ENCODE measurements around the gene ZNF296. TPM values are rescaled to one million over a fixed set of nuclear protein-coding genes. Genes with fewer than 3 reads are reported as not detected.
A peak's percentile ranks its signal among the peaks of the same experiment; 100 is the strongest.

The ZNF296 gene
- total RNA-seq, 2 donors from 2014 or later, result 2.1 to 8.5 TPM

- Histone ChIP-seq H3K27ac (ENCODE audit: low read depth, low read length) (no peak overlapping the region), H3K36me3 (ENCODE audit: control insufficient read depth, insufficient read depth, low read length) (peaks cover 20% of the 10 kb centered on the region), H3K27me3 (ENCODE audit: control insufficient read depth, insufficient read depth, low read length, poor library complexity, severe bottlenecking) (peaks cover 40% of the 10 kb centered on the region), H3K9me3 (ENCODE audit: control insufficient read depth, low read length) (no peaks in the 10 kb centered on the region), H3K4me1 (ENCODE audit: control insufficient read depth, insufficient read depth, low read length) (peaks cover 19% of the 10 kb centered on the region), H3K4me3 (ENCODE audit: low read length) (no peak overlapping the region), H3K9ac (ENCODE audit: extremely low read depth, low read length, poor library complexity, severe bottlenecking) (no peak overlapping the region)
- peak; percentile 72 for DNase-seq
- H3K27ac Mint-ChIP-seq, result peak overlapping the region; percentile 48
- no peak for TF ChIP-seq CTCF (conservative IDR thresholded peaks at IDR 0.05)
- 80 to 93% methylated on average over 8 to 15 of the region's 16 CpGs for WGBS, 2 experiments (ENCODE audit: insufficient coverage in 1 of 2, insufficient read length in 1 of 2)
- H3K9me3 Mint-ChIP-seq, result no peaks in the 10 kb centered on the region
- H3K4me1 Mint-ChIP-seq, result peaks cover 61% of the 10 kb centered on the region
- H3K4me3 Mint-ChIP-seq, result no peak overlapping the region
- H3K36me3 Mint-ChIP-seq (ENCODE audit: low read depth), result peaks cover 35% of the 10 kb centered on the region
- peaks cover 28% of the 10 kb centered on the region for H3K27me3 Mint-ChIP-seq (ENCODE audit: insufficient read depth)
Measured at GRCh38 chr19:45097776-45098520, 21.7 kb upstream of the ZNF296 start.

- peak overlapping the region; percentile 48 for H3K27ac Mint-ChIP-seq
- 81 to 92% methylated on average over 3 to 7 of the region's 7 CpGs for WGBS, 2 experiments (ENCODE audit: insufficient coverage in 1 of 2, insufficient read length in 1 of 2)
Measured at GRCh38 chr19:45097450-45097775, 21.1 kb upstream of the ZNF296 start.

GRCh38 chr19:45096700-45097099 is 20.4 kb upstream of the ZNF296 start:
- peaks cover 32% of the 10 kb centered on the region for H3K36me3 Mint-ChIP-seq (ENCODE audit: low read depth)
- H3K27me3 Mint-ChIP-seq (ENCODE audit: insufficient read depth), result peaks cover 15% of the 10 kb centered on the region
- Histone ChIP-seq H3K4me3 (ENCODE audit: low read length) (no peak overlapping the region), H3K9me3 (ENCODE audit: control insufficient read depth, low read length) (no peaks in the 10 kb centered on the region), H3K27me3 (ENCODE audit: control insufficient read depth, insufficient read depth, low read length, poor library complexity, severe bottlenecking) (peaks cover 28% of the 10 kb centered on the region), H3K9ac (ENCODE audit: extremely low read depth, low read length, poor library complexity, severe bottlenecking) (no peak overlapping the region), H3K36me3 (ENCODE audit: control insufficient read depth, insufficient read depth, low read length) (peaks cover 20% of the 10 kb centered on the region), H3K27ac (ENCODE audit: low read depth, low read length) (no peak overlapping the region), H3K4me1 (ENCODE audit: control insufficient read depth, insufficient read depth, low read length) (peaks cover 19% of the 10 kb centered on the region)
- no peaks in the 10 kb centered on the region for H3K9me3 Mint-ChIP-seq
- peak; percentile 36 for DNase-seq
- peaks cover 59% of the 10 kb centered on the region for H3K4me1 Mint-ChIP-seq
- WGBS, 2 experiments (ENCODE audit: insufficient coverage in 1 of 2, insufficient read length in 1 of 2), result 85 to 98% methylated on average over 5 to 7 of the region's 7 CpGs
- H3K27ac Mint-ChIP-seq, result peak overlapping the region; percentile 48
- TF ChIP-seq CTCF (conservative IDR thresholded peaks at IDR 0.05), result no peak
- no peak overlapping the region for H3K4me3 Mint-ChIP-seq

More at GRCh38 chr19:45097450-45097775, 21.1 kb upstream of the ZNF296 start:
- no peak overlapping the region for H3K4me3 ChIP-seq (ENCODE audit: low read length)
- Mint-ChIP-seq H3K4me1 (peaks cover 59% of the 10 kb centered on the region), H3K9me3 (no peaks in the 10 kb centered on the region), H3K4me3 (no peak overlapping the region), H3K36me3 (ENCODE audit: low read depth) (peaks cover 35% of the 10 kb centered on the region), H3K27me3 (ENCODE audit: insufficient read depth) (peaks cover 22% of the 10 kb centered on the region)
- DNase-seq, result no peak
- H3K9me3 ChIP-seq (ENCODE audit: control insufficient read depth, low read length), result no peaks in the 10 kb centered on the region
- peaks cover 20% of the 10 kb centered on the region for H3K36me3 ChIP-seq (ENCODE audit: control insufficient read depth, insufficient read depth, low read length)
- peaks cover 35% of the 10 kb centered on the region for H3K27me3 ChIP-seq (ENCODE audit: control insufficient read depth, insufficient read depth, low read length, poor library complexity, severe bottlenecking)
- H3K9ac ChIP-seq (ENCODE audit: extremely low read depth, low read length, poor library complexity, severe bottlenecking), result no peak overlapping the region
- TF ChIP-seq CTCF (conservative IDR thresholded peaks at IDR 0.05), result no peak
- peaks cover 19% of the 10 kb centered on the region for H3K4me1 ChIP-seq (ENCODE audit: control insufficient read depth, insufficient read depth, low read length)
- no peak overlapping the region for H3K27ac ChIP-seq (ENCODE audit: low read depth, low read length)
